GM12874 (cell line): Measurements from ENCODE around the gene CHDH.

Source experiments
- TF ChIP-seq, protein P1 (sequence below): IDR thresholded peaks from 2 replicates; pipeline ENCODE4 v1.5.1; 2011; ENCODE audit warnings: low read depth, mild to moderate bottlenecking, control low read depth, low read length, moderate library complexity; ENCODE audit not compliant: insufficient read depth

CHDH gene

GRCh38 chr3:53800041-53800906 is 45.9 kb downstream of the CHDH start:
- TF ChIP-seq, protein P1, sequence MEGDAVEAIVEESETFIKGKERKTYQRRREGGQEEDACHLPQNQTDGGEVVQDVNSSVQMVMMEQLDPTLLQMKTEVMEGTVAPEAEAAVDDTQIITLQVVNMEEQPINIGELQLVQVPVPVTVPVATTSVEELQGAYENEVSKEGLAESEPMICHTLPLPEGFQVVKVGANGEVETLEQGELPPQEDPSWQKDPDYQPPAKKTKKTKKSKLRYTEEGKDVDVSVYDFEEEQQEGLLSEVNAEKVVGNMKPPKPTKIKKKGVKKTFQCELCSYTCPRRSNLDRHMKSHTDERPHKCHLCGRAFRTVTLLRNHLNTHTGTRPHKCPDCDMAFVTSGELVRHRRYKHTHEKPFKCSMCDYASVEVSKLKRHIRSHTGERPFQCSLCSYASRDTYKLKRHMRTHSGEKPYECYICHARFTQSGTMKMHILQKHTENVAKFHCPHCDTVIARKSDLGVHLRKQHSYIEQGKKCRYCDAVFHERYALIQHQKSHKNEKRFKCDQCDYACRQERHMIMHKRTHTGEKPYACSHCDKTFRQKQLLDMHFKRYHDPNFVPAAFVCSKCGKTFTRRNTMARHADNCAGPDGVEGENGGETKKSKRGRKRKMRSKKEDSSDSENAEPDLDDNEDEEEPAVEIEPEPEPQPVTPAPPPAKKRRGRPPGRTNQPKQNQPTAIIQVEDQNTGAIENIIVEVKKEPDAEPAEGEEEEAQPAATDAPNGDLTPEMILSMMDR = no peak

DNA sequence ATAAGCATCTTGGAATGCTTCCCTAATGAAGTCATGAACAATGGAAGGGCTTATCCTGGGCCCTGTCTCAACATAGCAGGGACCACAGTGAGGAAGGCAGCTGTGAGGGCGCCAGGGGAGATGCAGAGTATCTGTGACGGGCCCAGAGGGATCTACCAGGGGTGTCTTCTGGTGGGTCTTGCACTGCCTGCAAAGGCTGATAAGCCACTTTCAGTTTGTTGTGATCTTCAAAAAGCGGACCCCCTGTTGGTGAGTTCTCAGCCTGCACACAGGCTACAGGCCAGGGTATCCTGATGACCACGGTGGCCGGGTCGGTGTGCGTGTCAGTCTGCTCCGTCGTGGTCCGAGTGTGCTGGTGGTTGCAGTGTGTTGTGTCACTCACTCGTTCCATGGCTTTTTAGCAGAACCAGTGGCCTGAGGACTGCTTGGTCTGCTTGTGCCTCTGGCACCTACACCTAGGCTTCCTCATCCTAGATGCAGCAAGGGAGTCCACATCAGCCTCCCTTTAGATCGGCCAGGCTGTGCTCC is 46.8 kb downstream of the CHDH start:
- TF ChIP-seq, protein P1 = no peak

DNA sequence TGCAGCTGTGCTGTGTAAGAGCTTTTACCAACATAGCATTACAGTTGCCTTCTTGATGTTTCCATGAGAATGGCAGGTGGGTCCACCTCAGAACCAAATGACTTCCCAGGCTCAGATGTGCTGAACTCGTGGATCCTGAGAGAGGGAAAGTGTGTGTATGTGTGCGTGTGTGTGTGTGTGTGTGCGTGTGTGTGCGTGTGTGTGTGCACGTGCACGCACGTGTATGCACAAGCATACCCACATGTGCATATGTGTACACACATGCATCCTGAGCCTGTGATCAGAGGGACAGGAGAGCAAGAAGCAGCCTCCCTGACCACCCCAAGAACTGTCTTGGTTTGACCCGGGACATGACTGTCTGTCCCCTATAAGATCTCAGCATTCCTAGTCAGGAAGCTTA is 48.1 kb downstream of the CHDH start:
- TF ChIP-seq, protein P1 = no peak

DNA sequence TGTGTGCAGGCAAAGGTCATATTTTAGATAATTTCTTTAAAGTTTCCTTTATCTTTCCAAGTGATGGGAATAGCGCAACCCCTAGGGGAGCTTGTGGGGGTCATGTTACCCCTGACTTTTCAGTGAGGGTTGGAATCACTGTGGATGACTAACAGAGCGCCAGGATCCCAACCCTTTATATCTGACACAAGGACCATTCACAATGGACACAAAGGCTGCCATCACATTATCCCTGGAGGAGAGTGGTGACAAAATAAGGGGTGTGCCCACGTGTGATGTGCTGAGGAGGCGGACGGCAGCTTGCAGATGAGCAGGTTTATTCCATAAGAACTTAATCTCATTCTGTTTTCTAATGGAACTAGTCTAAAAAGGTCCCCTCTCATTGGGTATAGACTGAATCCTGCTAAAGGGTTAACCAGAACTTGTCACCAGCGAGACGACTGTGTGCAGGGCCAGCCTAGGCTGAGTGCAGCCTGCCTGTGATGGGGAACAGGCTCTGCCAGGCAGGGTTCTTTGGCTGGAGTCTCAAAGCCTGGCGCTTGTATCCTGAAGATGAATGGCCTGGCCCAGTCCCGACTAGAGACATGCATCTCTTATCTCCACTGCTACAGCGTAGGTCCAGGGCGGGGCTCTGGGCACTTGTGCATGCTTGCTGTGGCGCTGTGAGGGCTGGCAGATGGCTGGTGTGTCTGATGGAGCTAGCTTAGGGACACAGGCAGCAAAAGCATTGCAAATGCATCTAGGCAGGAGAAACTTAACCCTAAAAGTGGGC is 50.2 kb downstream of the CHDH start:
- TF ChIP-seq, protein P1 = no peak

- TF ChIP-seq, protein P1 = no peak
Measured at GRCh38 chr3:53795176-53795575, 51.0 kb downstream of the CHDH start.

- TF ChIP-seq, protein P1 = no peak
Measured at GRCh38 chr3:53794597-53794996, 51.6 kb downstream of the CHDH start.

DNA sequence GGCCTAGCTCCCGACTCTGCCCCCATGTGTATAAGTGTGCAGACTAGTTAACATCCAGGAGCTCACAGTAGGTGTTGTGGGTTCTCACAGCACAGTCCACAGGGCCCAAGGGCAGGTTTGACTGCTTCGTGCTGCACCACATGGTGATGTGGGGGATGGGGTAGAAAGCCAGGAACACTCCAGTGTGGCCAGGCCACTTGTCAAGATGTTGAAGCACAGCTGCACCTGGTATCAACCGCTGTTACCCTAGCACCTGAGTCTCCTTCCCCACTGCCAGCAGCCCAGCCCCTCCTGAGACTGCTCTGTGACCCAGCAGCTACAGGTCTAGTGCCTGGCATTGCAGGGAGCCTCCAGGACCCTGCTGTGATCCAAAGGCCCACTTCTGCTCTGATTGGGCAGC is 53.4 kb downstream of the CHDH start:
- TF ChIP-seq, protein P1 = no peak
